Measurements from ENCODE around the gene HSD17B8.
A peak's percentile ranks its signal among the peaks of the same experiment; 100 is the strongest.

HSD17B8 gene

GRCh38 chr6:33254591-33254990, 50.1 kb downstream of the HSD17B8 start:
- Histone ChIP-seq H3K36me3 (peaks cover 6 to 41% (median 18%) of the 10 kb centered on the region in 3 donors), H3K27me3 (no peaks in the 10 kb centered on the region), H3K4me3 (no peak overlapping the region), H3K4me1 (peaks cover 0 to 17% (median 10%) of the 10 kb centered on the region in 4 donors), H3K9me3 (no peaks in the 10 kb centered on the region), H3K27ac (no peak overlapping the region)
- intact Hi-C loops (cut with DNase I; ENCODE audit: low total_unique reads): no loop called here
- peak in 1 of 2 donors; percentile 7 for DNase-seq
- no peak for TF ChIP-seq CTCF (IDR thresholded peaks at IDR 0.05)

Data from tibial artery (tissue), 4 donors.